Chondrocyte (in vitro differentiated cells): ENCODE measurements around the gene PPFIA1. TPM values are rescaled to one million over a fixed set of nuclear protein-coding genes. Genes with fewer than 3 reads are reported as not detected.
A peak's percentile ranks its signal among the peaks of the same experiment; 100 is the strongest.

Experiments
- DNase-seq: peaks from one replicate; pipeline ENCODE4 v3.0.0; 2021; ENCODE audit warnings: mixed read lengths, low spot score
- H3K27ac Mint-ChIP-seq: one replicate; pipeline ENCODE4 v1.8.0; 2021; ENCODE audit warnings: mild to moderate bottlenecking, moderate library complexity, mixed read lengths; ENCODE audit not compliant: unreplicated experiment
- H3K27me3 Mint-ChIP-seq: 2 replicates; pipeline ENCODE4 v1.8.0; 2021; ENCODE audit warnings: low read depth, mixed read lengths
- H3K36me3 Mint-ChIP-seq: 2 replicates; pipeline ENCODE4 v1.8.0; 2021; ENCODE audit warnings: low read depth, mixed read lengths
- H3K4me1 Mint-ChIP-seq: 2 replicates; pipeline ENCODE4 v1.8.0; 2021; ENCODE audit warnings: low read depth, mild to moderate bottlenecking, mixed read lengths
- H3K4me3 Mint-ChIP-seq: one replicate; pipeline ENCODE4 v1.8.0; 2021; ENCODE audit warnings: mild to moderate bottlenecking, moderate library complexity, mixed read lengths; ENCODE audit not compliant: unreplicated experiment
- H3K9me3 Mint-ChIP-seq: 2 replicates; pipeline ENCODE4 v1.8.0; 2021; ENCODE audit warnings: low read depth, mixed read lengths
- total RNA-seq: library from RNA; stranded (reverse); gene quantifications from 3 replicates; pipeline ENCODE4 v1.2.1, GENCODE V29; 2021
- TF ChIP-seq, protein P1 (sequence below): fragments of 200-600 bp; sonication (generic); IDR thresholded peaks from 2 replicates; pipeline ENCODE4 v1.5.0; 2021; ENCODE audit warnings: antibody characterized with exemption, mild to moderate bottlenecking, moderate library complexity

The PPFIA1 gene
- total RNA-seq, 1 donor from 2014 or later: 63.5 TPM

DNA sequence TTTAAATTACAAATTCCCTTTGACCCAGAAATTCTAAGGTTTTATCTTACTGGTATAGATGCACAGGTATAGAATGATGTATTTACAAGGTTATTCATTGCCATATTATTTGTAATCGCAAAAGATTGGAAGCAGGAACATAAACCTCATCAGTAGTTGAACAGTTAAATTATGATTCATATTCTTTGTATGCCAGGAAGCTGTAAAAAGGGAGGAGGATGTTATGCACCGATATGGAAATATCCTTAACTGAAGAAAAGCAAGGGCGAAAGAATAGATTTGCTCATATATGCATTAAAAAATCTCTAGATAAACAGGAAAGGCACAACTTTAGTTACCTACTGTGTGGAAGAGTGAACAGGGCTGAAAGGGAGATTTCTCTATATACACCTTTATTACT lies 36.7 kb downstream of the PPFIA1 start:
- H3K9me3 Mint-ChIP-seq: no peaks in the 10 kb centered on the region
- TF ChIP-seq, protein P1, sequence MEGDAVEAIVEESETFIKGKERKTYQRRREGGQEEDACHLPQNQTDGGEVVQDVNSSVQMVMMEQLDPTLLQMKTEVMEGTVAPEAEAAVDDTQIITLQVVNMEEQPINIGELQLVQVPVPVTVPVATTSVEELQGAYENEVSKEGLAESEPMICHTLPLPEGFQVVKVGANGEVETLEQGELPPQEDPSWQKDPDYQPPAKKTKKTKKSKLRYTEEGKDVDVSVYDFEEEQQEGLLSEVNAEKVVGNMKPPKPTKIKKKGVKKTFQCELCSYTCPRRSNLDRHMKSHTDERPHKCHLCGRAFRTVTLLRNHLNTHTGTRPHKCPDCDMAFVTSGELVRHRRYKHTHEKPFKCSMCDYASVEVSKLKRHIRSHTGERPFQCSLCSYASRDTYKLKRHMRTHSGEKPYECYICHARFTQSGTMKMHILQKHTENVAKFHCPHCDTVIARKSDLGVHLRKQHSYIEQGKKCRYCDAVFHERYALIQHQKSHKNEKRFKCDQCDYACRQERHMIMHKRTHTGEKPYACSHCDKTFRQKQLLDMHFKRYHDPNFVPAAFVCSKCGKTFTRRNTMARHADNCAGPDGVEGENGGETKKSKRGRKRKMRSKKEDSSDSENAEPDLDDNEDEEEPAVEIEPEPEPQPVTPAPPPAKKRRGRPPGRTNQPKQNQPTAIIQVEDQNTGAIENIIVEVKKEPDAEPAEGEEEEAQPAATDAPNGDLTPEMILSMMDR: no peak
- H3K27me3 Mint-ChIP-seq: no peaks in the 10 kb centered on the region
- no peak for DNase-seq
- no peak overlapping the region for H3K4me3 Mint-ChIP-seq
- peaks cover 4% of the 10 kb centered on the region for H3K36me3 Mint-ChIP-seq
- peaks cover 43% of the 10 kb centered on the region for H3K4me1 Mint-ChIP-seq
- H3K27ac Mint-ChIP-seq: peak overlapping the region; percentile 58

DNA sequence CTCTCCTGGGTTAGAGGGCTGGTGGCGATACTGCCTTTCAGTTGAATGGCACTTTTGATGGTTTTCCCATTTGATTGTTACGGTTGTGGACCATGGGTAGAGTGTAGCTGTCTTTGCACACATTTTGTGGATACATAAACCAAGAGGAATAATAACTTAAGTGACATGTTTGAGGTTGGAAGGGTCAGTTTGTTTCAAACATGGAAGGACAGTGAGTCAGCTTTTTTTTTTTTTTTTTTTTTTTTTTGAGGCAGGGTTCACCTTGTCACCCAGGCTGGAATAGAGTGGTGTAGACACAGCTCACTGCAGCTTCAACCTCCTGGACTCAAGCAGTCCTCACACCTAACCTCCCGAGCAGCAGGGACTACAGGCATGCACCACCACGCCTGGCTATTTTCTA lies 41.1 kb downstream of the PPFIA1 start:
- Mint-ChIP-seq H3K4me3 (no peak overlapping the region), H3K27ac (no peak overlapping the region)

DNA sequence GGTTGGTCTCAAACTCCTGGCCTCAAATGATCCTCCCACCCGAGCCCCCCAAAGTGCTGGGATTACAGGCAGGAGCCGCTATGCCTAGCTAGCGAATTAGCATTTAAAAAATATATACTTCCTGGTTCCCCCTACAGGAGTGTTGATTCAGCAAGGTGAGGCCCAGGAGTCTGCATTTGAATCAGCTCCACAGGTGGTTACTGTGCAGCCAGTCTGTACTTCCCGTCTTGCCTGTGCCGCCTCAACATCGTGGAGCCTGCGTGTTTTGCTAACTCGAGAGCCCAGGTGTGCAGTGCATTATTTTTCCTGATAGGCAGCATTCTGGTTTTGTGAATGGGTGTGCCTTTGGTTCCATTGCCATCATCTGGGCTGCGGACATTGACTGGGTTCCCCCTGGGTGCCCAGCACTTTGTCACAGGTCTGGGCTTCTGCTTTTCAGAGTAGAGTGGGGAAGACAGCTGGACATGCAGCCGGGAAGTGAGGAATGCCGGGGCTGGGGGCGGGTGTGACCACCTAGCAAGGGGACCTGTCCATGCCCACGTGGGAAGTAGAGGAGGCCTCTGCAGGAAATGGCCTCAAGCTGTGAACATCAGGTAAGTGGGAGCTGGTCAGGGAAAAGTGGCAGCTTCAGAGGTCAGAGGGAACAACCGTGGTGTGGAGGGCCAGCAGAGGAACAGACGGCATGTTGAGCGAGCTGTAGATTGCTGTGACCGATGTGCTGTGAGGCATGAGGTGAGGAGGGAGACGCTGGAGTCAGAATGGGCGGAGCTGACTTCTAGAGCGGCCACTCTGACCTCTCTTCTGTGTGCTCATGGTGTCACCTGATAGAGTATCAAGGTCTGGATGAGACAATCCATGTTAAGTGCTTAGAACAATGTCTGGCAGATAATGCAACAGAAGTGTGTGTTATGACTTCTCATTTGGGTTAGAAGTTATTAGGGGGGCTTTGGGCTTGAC lies 42.2 kb downstream of the PPFIA1 start:
- no peak for DNase-seq
- Mint-ChIP-seq H3K27me3 (no peaks in the 10 kb centered on the region), H3K36me3 (peaks cover 4% of the 10 kb centered on the region), H3K4me3 (no peak overlapping the region), H3K4me1 (peaks cover 35% of the 10 kb centered on the region), H3K27ac (no peak overlapping the region), H3K9me3 (no peaks in the 10 kb centered on the region)
- TF ChIP-seq, protein P1: no peak

More for the DNA sequence above, 41.1 kb downstream of the PPFIA1 start:
- no peak for DNase-seq
- Mint-ChIP-seq H3K4me1 (peaks cover 45% of the 10 kb centered on the region), H3K27me3 (no peaks in the 10 kb centered on the region), H3K36me3 (peaks cover 4% of the 10 kb centered on the region), H3K9me3 (no peaks in the 10 kb centered on the region)
- TF ChIP-seq, protein P1: no peak

DNA sequence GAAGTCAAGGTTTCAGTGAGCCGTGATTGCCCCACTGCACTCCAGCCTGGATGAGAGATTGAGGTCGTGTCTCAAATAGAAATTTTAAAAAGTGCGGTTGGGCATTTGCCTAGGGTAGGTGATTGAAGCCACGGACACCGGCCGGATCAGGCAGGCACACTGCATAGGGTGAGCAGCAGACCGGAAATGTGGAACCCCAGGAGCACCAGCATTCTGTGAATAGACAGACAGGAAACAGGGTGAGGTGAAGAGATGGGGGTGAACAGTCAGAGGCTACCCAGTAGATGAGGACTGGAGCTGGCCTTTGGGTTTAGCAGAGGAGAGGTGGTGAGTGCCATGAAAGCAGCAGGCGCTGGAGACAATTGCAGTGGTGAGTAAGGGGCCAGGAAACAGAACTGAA lies 43.5 kb downstream of the PPFIA1 start:
- Mint-ChIP-seq H3K36me3 (peaks cover 4% of the 10 kb centered on the region), H3K9me3 (no peaks in the 10 kb centered on the region), H3K4me1 (peaks cover 30% of the 10 kb centered on the region), H3K27ac (peak overlapping the region; percentile 53), H3K27me3 (no peaks in the 10 kb centered on the region), H3K4me3 (no peak overlapping the region)
- no peak for DNase-seq
- TF ChIP-seq, protein P1: no peak

DNA sequence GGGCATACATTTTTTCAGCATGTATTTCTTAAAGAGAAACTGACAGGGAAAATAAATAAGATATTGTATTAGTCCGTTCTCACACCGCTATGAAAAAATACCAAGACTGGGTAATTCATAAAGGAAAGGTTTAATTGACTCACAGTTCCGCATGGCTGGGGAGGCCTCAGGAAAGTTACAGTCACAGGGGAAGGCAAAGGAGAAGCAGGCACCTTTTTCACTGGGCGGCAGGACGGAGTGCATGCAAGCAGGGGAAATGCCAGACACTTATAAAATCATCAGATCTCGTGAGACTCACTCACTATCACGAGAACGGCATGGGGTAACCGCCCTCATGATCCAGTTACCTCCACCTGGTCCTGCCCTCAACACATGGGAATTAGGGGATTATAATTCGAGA lies 44.2 kb downstream of the PPFIA1 start:
- Mint-ChIP-seq H3K4me3 (no peak overlapping the region), H3K27me3 (no peaks in the 10 kb centered on the region), H3K9me3 (no peaks in the 10 kb centered on the region), H3K36me3 (peaks cover 4% of the 10 kb centered on the region), H3K27ac (peak overlapping the region; percentile 83), H3K4me1 (peaks cover 30% of the 10 kb centered on the region)
- TF ChIP-seq, protein P1: no peak
- DNase-seq: no peak
